ENCODE data around the gene PSMB9. TPM values are rescaled to one million over a fixed set of nuclear protein-coding genes. Genes with fewer than 3 reads are reported as not detected.

Gene PSMB9
- polyA plus RNA-seq, 1 donor from 2014 or later = not detected

DNA sequence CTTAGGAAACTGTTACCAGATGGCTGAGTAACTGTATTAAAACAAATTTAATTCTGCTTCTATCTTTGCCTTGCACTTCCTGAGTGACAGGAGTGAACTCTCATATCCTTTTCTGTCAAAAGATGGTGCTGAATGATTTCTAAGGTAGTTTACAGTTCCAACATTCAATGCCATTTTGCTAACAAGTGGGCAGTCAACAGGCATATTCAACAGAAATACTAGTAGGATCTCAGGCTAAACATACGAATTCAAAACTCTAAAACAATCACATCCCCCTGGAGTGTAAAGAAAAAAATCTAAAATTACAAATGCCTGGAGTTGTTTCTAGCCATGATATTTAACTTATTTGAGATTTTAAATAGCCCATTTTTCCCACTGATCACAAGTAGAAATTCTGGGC, 6.7 kb downstream of the PSMB9 start:
- H3K4me2 ChIP-seq (ENCODE audit: low read length) = no peak overlapping the region
- H3K4me3 ChIP-seq (ENCODE audit: low read length) = no peak overlapping the region
- H3K9ac ChIP-seq (ENCODE audit: low read length) = no peak overlapping the region
- TF ChIP-seq MXI1 (conservative IDR thresholded peaks at IDR 0.05; ENCODE audit: poor library complexity, severe bottlenecking) (no peak), RAD21 (conservative IDR thresholded peaks at IDR 0.05) (no peak), EP300 (conservative IDR thresholded peaks at IDR 0.05; ENCODE audit: poor library complexity, severe bottlenecking) (no peak), SMC3 (conservative IDR thresholded peaks at IDR 0.05; ENCODE audit: poor library complexity) (no peak), POLR2AphosphoS5 (IDR thresholded peaks at IDR 0.05) (no peak), TAF1 (IDR thresholded peaks at IDR 0.05; ENCODE audit: low read depth) (no peak), EZH2 (IDR thresholded peaks at IDR 0.05; ENCODE audit: borderline replicate concordance, insufficient read depth, low read length, poor library complexity, severe bottlenecking) (no peak)
- TF ChIP-seq, protein P1, sequence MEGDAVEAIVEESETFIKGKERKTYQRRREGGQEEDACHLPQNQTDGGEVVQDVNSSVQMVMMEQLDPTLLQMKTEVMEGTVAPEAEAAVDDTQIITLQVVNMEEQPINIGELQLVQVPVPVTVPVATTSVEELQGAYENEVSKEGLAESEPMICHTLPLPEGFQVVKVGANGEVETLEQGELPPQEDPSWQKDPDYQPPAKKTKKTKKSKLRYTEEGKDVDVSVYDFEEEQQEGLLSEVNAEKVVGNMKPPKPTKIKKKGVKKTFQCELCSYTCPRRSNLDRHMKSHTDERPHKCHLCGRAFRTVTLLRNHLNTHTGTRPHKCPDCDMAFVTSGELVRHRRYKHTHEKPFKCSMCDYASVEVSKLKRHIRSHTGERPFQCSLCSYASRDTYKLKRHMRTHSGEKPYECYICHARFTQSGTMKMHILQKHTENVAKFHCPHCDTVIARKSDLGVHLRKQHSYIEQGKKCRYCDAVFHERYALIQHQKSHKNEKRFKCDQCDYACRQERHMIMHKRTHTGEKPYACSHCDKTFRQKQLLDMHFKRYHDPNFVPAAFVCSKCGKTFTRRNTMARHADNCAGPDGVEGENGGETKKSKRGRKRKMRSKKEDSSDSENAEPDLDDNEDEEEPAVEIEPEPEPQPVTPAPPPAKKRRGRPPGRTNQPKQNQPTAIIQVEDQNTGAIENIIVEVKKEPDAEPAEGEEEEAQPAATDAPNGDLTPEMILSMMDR (IDR thresholded peaks at IDR 0.05; ENCODE audit: poor library complexity, severe bottlenecking) = no peak
- TF ChIP-seq, protein P2, sequence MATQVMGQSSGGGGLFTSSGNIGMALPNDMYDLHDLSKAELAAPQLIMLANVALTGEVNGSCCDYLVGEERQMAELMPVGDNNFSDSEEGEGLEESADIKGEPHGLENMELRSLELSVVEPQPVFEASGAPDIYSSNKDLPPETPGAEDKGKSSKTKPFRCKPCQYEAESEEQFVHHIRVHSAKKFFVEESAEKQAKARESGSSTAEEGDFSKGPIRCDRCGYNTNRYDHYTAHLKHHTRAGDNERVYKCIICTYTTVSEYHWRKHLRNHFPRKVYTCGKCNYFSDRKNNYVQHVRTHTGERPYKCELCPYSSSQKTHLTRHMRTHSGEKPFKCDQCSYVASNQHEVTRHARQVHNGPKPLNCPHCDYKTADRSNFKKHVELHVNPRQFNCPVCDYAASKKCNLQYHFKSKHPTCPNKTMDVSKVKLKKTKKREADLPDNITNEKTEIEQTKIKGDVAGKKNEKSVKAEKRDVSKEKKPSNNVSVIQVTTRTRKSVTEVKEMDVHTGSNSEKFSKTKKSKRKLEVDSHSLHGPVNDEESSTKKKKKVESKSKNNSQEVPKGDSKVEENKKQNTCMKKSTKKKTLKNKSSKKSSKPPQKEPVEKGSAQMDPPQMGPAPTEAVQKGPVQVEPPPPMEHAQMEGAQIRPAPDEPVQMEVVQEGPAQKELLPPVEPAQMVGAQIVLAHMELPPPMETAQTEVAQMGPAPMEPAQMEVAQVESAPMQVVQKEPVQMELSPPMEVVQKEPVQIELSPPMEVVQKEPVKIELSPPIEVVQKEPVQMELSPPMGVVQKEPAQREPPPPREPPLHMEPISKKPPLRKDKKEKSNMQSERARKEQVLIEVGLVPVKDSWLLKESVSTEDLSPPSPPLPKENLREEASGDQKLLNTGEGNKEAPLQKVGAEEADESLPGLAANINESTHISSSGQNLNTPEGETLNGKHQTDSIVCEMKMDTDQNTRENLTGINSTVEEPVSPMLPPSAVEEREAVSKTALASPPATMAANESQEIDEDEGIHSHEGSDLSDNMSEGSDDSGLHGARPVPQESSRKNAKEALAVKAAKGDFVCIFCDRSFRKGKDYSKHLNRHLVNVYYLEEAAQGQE (IDR thresholded peaks at IDR 0.05; ENCODE audit: borderline replicate concordance) = no peak
- H4K20me1 ChIP-seq (ENCODE audit: insufficient read depth) = no peaks in the 10 kb centered on the region
- no peaks in the 10 kb centered on the region for H3K36me3 ChIP-seq (ENCODE audit: insufficient read depth, low read length)
- peaks cover 14% of the 10 kb centered on the region for H3K27me3 ChIP-seq (ENCODE audit: insufficient read depth, low read depth, low read length)
- H3K27ac ChIP-seq (ENCODE audit: low read length) = no peak overlapping the region
- no peak overlapping the region for H2AFZ ChIP-seq (ENCODE audit: low read depth, low read length)
- no peaks in the 10 kb centered on the region for H3K9me2 ChIP-seq (ENCODE audit: insufficient read depth, low read length)
- no peaks in the 10 kb centered on the region for H3K9me3 ChIP-seq (ENCODE audit: low read length)
- H3F3A ChIP-seq (ENCODE audit: insufficient read depth, low read length, poor library complexity, severe bottlenecking) = no peaks in the 10 kb centered on the region
- no peaks in the 10 kb centered on the region for H3K79me2 ChIP-seq (replicated peaks; ENCODE audit: insufficient read depth, low read length)

DNA sequence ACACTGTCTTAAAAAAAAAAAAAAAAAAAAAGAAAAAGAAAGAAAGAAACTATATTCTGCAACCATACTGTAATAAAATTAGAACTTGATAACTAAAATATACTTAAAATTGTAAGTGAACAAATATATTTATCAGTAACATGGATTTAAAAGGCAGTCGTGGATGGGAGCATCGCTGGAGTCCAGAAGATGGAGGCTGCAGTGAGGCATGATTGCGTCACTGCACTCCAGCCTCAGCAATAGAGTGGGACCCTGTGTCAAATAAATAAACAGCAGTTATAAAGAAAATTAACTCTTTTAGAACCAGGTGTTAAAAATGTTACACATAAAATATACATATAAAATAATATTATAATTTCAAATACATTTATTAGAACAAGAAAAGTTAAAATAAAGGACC, 8.7 kb downstream of the PSMB9 start:
- H3K4me3 ChIP-seq (ENCODE audit: low read length) = no peak overlapping the region
- H3K27me3 ChIP-seq (ENCODE audit: insufficient read depth, low read depth, low read length) = peaks cover under 1% of the 10 kb centered on the region
- H3F3A ChIP-seq (ENCODE audit: insufficient read depth, low read length, poor library complexity, severe bottlenecking) = no peaks in the 10 kb centered on the region
- no peak overlapping the region for H3K4me2 ChIP-seq (ENCODE audit: low read length)
- H3K79me2 ChIP-seq (replicated peaks; ENCODE audit: insufficient read depth, low read length) = no peaks in the 10 kb centered on the region
- H3K9me2 ChIP-seq (ENCODE audit: insufficient read depth, low read length) = no peaks in the 10 kb centered on the region
- TF ChIP-seq, protein P2 (IDR thresholded peaks at IDR 0.05; ENCODE audit: borderline replicate concordance) = no peak
- no peak overlapping the region for H3K9ac ChIP-seq (ENCODE audit: low read length)
- no peak overlapping the region for H3K27ac ChIP-seq (ENCODE audit: low read length)
- H3K9me3 ChIP-seq (ENCODE audit: low read length) = no peaks in the 10 kb centered on the region
- no peak overlapping the region for H2AFZ ChIP-seq (ENCODE audit: low read depth, low read length)
- no peaks in the 10 kb centered on the region for H4K20me1 ChIP-seq (ENCODE audit: insufficient read depth)
- H3K36me3 ChIP-seq (ENCODE audit: insufficient read depth, low read length) = no peaks in the 10 kb centered on the region

All from neural cell (in vitro differentiated cells).